ENCODE results near the gene DNAJC8. TPM values are rescaled to one million over a fixed set of nuclear protein-coding genes. Genes with fewer than 3 reads are reported as not detected.

Gene DNAJC8
- total RNA-seq, 6 experiments from 2014 or later, result 22.2 to 34.4 (median 28.2) TPM

- ATAC-seq (no peak), DNase-seq (no peak)
- Histone ChIP-seq H3K4me3 (no peak overlapping the region), H3K9me3 (no peaks in the 10 kb centered on the region), H3K27ac (peak overlapping the region in 1 of 3 donors; percentile 13), H3K36me3 (peaks cover 0 to 59% (median 30%) of the 10 kb centered on the region in 4 donors), H3K27me3 (no peaks in the 10 kb centered on the region), H3K4me1 (peaks cover 0 to 50% (median 25%) of the 10 kb centered on the region in 4 donors)
- TF ChIP-seq CTCF (IDR thresholded peaks at IDR 0.05) (no peak), POLR2A (IDR thresholded peaks at IDR 0.05) (no peak)
- intact Hi-C loops (cut with DNase I), result no loop called here
- 86% methylated on average over 7 of the region's 7 CpGs for WGBS (ENCODE audit: insufficient coverage, low coverage, low lambda C conversion rate, missing lambda C conversion rate)
Observed at GRCh38 chr1:28279721-28280120, 46.9 kb upstream of the DNAJC8 start.

GRCh38 chr1:28278763-28279162 lies 45.9 kb upstream of the DNAJC8 start:
- WGBS (ENCODE audit: insufficient coverage, low coverage, low lambda C conversion rate, missing lambda C conversion rate), result 96% methylated on average over 5 of the region's 5 CpGs

GRCh38 chr1:28273216-28273860 lies 40.5 kb upstream of the DNAJC8 start:
- DNase-seq, result no peak
- H3K36me3 ChIP-seq, result peaks cover 0 to 73% (median 35%) of the 10 kb centered on the region in 4 donors
- H3K9me3 ChIP-seq, result no peaks in the 10 kb centered on the region
- H3K27ac ChIP-seq, result no peak overlapping the region
- H3K27me3 ChIP-seq, result no peaks in the 10 kb centered on the region
- no peak overlapping the region for H3K4me3 ChIP-seq
- no peak for ATAC-seq
- intact Hi-C loops (cut with DNase I), result no loop called here
- peaks cover 0 to 17% (median 5%) of the 10 kb centered on the region in 4 donors for H3K4me1 ChIP-seq
- WGBS (ENCODE audit: insufficient coverage, low coverage, low lambda C conversion rate, missing lambda C conversion rate), result 91% methylated on average over 7 of the region's 17 CpGs
- TF ChIP-seq POLR2A (IDR thresholded peaks at IDR 0.05), result no peak
- no peak for TF ChIP-seq CTCF (IDR thresholded peaks at IDR 0.05)

More at GRCh38 chr1:28278763-28279162, 45.9 kb upstream of the DNAJC8 start:
- intact Hi-C loops (cut with DNase I), result no loop called here
- ATAC-seq (no peak), DNase-seq (no peak)
- no peak for TF ChIP-seq CTCF (IDR thresholded peaks at IDR 0.05)
- TF ChIP-seq POLR2A (IDR thresholded peaks at IDR 0.05), result no peak
- no peaks in the 10 kb centered on the region for H3K9me3 ChIP-seq
- H3K4me3 ChIP-seq, result no peak overlapping the region
- no peaks in the 10 kb centered on the region for H3K27me3 ChIP-seq
- no peak overlapping the region for H3K27ac ChIP-seq
- H3K4me1 ChIP-seq, result peaks cover 0 to 42% (median 22%) of the 10 kb centered on the region in 4 donors
- peaks cover 0 to 68% (median 37%) of the 10 kb centered on the region in 4 donors for H3K36me3 ChIP-seq

- WGBS (ENCODE audit: insufficient coverage, low coverage, low lambda C conversion rate, missing lambda C conversion rate), result 96% methylated on average over 4 of the region's 20 CpGs
- H3K9me3 ChIP-seq, result no peaks in the 10 kb centered on the region
- intact Hi-C loops (cut with DNase I), result no loop called here
- peaks cover 0 to 27% (median 10%) of the 10 kb centered on the region in 4 donors for H3K4me1 ChIP-seq
- H3K27me3 ChIP-seq, result no peaks in the 10 kb centered on the region
- DNase-seq (no peak), ATAC-seq (peak in 1 of 4 donors; percentile 10)
- H3K36me3 ChIP-seq, result peaks cover 0 to 64% (median 33%) of the 10 kb centered on the region in 4 donors
- H3K27ac ChIP-seq, result no peak overlapping the region
- no peak overlapping the region for H3K4me3 ChIP-seq
- TF ChIP-seq CTCF (IDR thresholded peaks at IDR 0.05) (no peak), POLR2A (IDR thresholded peaks at IDR 0.05) (no peak)
Observed at GRCh38 chr1:28272215-28272852, 39.5 kb upstream of the DNAJC8 start.
